HCT116 (cell line): ENCODE results near the gene KRT83.

Source experiments
- CEBPB ChIP-seq: IDR thresholded peaks from 2 replicates; pipeline ENCODE4 v1.6.1; 2012; ENCODE audit warnings: low read depth
- ELF1 ChIP-seq: IDR thresholded peaks from 2 replicates; pipeline ENCODE4 v1.6.1; 2012; ENCODE audit warnings: low read depth, borderline replicate concordance
- EZH2 ChIP-seq: fragments of 200-600 bp; sonication (generic); IDR thresholded peaks from 2 replicates; pipeline ENCODE4 v1.6.1; 2017; ENCODE audit warnings: antibody characterized with exemption, mixed run types
- FOSL1 ChIP-seq: IDR thresholded peaks from 2 replicates; pipeline ENCODE4 v1.6.1; 2012; ENCODE audit warnings: low read depth
- POLR2A ChIP-seq: IDR thresholded peaks from 2 replicates; pipeline ENCODE4 v1.7.0; 2011; ENCODE audit warnings: borderline replicate concordance; ENCODE audit not compliant: insufficient read depth, insufficient read length; ENCODE audit errors: extremely low read depth
- POLR2AphosphoS5 ChIP-seq: IDR thresholded peaks from 2 replicates; pipeline ENCODE4 v1.6.1; 2011; ENCODE audit warnings: mild to moderate bottlenecking, low read depth, low read length, moderate library complexity
- SP1 ChIP-seq: IDR thresholded peaks from 2 replicates; pipeline ENCODE4 v1.6.1; 2012; ENCODE audit warnings: low read depth
- SRF ChIP-seq: IDR thresholded peaks from 2 replicates; pipeline ENCODE4 v1.6.1; 2012; ENCODE audit warnings: low read depth
- ZNF274 ChIP-seq: fragments of 200-500 bp; sonication (Bioruptor generic); IDR thresholded peaks from 2 replicates; pipeline ENCODE4 v1.6.1; 2014; ENCODE audit warnings: mild to moderate bottlenecking, low read depth, low read length, inconsistent platforms
- TF ChIP-seq, protein P1 (sequence below), 3 experiments: fragments of 200-600 bp in 1 of 3; sonication (generic) in 1 of 3; IDR thresholded peaks in 2 of 3; conservative IDR thresholded peaks in 1 of 3; 2 replicates each; pipeline ENCODE4 v1.5.1; 2012 to 2017; ENCODE audit warnings: low read depth in 2 of 3, low read length in 2 of 3, antibody characterized with exemption in 1 of 3, borderline replicate concordance in 1 of 3, control low read depth in 1 of 3, mild to moderate bottlenecking in 1 of 3, mixed read lengths in 1 of 3, mixed run types in 1 of 3, moderate library complexity in 1 of 3; ENCODE audit not compliant: insufficient read depth in 1 of 3
- TF ChIP-seq, protein P2 (sequence below): IDR thresholded peaks from 2 replicates; pipeline ENCODE4 v1.6.1; 2012
- TF ChIP-seq, protein P3 (sequence below): IDR thresholded peaks from 2 replicates; pipeline ENCODE4 v1.6.1; 2011; ENCODE audit warnings: mild to moderate bottlenecking, low read length, moderate library complexity; ENCODE audit not compliant: insufficient replicate concordance; ENCODE audit errors: extremely low read depth
- TF ChIP-seq, protein P4 (sequence below): IDR thresholded peaks from 2 replicates; pipeline ENCODE4 v1.6.1; 2012
- TF ChIP-seq, protein P5 (sequence below): IDR thresholded peaks from 2 replicates; pipeline ENCODE4 v1.6.1; 2012; ENCODE audit warnings: low read depth

DNA sequence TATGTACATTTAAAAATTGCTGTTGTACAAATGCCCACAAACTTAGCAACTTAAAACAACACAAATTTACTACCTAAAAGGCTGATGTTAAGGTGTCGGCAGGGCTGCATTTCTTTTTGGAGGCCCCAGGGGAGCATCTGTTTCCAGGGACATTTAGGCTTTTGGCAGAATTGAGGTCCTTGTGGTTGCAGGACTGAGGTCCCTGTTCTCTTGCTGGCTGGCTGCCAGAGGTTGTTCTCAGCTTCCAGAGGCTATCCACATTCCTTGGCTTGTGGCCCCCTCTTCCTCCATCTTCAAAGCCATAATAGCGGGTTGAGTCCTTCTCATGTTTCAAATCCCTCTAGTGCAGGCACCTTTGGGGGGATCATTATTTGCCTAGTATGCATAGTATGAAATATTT lies 22.4 kb upstream of the KRT83 start:
- TF ChIP-seq SRF (no peak), POLR2AphosphoS5 (no peak), EZH2 (no peak), FOSL1 (no peak), POLR2A (no peak), SP1 (no peak), CEBPB (no peak), ZNF274 (no peak), ELF1 (no peak)
- TF ChIP-seq, protein P1, sequence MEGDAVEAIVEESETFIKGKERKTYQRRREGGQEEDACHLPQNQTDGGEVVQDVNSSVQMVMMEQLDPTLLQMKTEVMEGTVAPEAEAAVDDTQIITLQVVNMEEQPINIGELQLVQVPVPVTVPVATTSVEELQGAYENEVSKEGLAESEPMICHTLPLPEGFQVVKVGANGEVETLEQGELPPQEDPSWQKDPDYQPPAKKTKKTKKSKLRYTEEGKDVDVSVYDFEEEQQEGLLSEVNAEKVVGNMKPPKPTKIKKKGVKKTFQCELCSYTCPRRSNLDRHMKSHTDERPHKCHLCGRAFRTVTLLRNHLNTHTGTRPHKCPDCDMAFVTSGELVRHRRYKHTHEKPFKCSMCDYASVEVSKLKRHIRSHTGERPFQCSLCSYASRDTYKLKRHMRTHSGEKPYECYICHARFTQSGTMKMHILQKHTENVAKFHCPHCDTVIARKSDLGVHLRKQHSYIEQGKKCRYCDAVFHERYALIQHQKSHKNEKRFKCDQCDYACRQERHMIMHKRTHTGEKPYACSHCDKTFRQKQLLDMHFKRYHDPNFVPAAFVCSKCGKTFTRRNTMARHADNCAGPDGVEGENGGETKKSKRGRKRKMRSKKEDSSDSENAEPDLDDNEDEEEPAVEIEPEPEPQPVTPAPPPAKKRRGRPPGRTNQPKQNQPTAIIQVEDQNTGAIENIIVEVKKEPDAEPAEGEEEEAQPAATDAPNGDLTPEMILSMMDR (IDR thresholded peaks at IDR 0.05 in 2 of 3, conservative IDR thresholded peaks at IDR 0.05 in 1 of 3; ENCODE audit: borderline replicate concordance in 1 of 3, insufficient read depth in 1 of 3, low read depth in 2 of 3, low read length in 2 of 3) = no peak
- TF ChIP-seq, protein P2, sequence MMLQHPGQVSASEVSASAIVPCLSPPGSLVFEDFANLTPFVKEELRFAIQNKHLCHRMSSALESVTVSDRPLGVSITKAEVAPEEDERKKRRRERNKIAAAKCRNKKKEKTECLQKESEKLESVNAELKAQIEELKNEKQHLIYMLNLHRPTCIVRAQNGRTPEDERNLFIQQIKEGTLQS = no peak
- TF ChIP-seq, protein P3, sequence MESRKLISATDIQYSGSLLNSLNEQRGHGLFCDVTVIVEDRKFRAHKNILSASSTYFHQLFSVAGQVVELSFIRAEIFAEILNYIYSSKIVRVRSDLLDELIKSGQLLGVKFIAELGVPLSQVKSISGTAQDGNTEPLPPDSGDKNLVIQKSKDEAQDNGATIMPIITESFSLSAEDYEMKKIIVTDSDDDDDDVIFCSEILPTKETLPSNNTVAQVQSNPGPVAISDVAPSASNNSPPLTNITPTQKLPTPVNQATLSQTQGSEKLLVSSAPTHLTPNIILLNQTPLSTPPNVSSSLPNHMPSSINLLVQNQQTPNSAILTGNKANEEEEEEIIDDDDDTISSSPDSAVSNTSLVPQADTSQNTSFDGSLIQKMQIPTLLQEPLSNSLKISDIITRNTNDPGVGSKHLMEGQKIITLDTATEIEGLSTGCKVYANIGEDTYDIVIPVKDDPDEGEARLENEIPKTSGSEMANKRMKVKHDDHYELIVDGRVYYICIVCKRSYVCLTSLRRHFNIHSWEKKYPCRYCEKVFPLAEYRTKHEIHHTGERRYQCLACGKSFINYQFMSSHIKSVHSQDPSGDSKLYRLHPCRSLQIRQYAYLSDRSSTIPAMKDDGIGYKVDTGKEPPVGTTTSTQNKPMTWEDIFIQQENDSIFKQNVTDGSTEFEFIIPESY = no peak
- TF ChIP-seq, protein P4, sequence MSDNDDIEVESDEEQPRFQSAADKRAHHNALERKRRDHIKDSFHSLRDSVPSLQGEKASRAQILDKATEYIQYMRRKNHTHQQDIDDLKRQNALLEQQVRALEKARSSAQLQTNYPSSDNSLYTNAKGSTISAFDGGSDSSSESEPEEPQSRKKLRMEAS = no peak
- TF ChIP-seq, protein P5, sequence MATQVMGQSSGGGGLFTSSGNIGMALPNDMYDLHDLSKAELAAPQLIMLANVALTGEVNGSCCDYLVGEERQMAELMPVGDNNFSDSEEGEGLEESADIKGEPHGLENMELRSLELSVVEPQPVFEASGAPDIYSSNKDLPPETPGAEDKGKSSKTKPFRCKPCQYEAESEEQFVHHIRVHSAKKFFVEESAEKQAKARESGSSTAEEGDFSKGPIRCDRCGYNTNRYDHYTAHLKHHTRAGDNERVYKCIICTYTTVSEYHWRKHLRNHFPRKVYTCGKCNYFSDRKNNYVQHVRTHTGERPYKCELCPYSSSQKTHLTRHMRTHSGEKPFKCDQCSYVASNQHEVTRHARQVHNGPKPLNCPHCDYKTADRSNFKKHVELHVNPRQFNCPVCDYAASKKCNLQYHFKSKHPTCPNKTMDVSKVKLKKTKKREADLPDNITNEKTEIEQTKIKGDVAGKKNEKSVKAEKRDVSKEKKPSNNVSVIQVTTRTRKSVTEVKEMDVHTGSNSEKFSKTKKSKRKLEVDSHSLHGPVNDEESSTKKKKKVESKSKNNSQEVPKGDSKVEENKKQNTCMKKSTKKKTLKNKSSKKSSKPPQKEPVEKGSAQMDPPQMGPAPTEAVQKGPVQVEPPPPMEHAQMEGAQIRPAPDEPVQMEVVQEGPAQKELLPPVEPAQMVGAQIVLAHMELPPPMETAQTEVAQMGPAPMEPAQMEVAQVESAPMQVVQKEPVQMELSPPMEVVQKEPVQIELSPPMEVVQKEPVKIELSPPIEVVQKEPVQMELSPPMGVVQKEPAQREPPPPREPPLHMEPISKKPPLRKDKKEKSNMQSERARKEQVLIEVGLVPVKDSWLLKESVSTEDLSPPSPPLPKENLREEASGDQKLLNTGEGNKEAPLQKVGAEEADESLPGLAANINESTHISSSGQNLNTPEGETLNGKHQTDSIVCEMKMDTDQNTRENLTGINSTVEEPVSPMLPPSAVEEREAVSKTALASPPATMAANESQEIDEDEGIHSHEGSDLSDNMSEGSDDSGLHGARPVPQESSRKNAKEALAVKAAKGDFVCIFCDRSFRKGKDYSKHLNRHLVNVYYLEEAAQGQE = no peak
